Endothelial cell (in vitro differentiated cells): Measurements from ENCODE around the gene SH3RF2. TPM values are rescaled to one million over a fixed set of nuclear protein-coding genes. Genes with fewer than 3 reads are reported as not detected.

Experiments
- DNase-seq: peaks from one replicate; pipeline ENCODE4 v3.0.0; 2021; ENCODE audit warnings: low spot score
- H3K27ac Mint-ChIP-seq: one replicate; pipeline ENCODE4 v1.8.0; 2021; ENCODE audit warnings: mixed read lengths, inconsistent platforms; ENCODE audit not compliant: unreplicated experiment
- H3K27me3 Mint-ChIP-seq: one replicate; pipeline ENCODE4 v1.8.0; 2021; ENCODE audit warnings: mild to moderate bottlenecking, moderate library complexity, mixed read lengths, inconsistent platforms; ENCODE audit not compliant: unreplicated experiment
- H3K36me3 Mint-ChIP-seq: one replicate; pipeline ENCODE4 v1.8.0; 2021; ENCODE audit warnings: mild to moderate bottlenecking, low read depth, mixed read lengths, inconsistent platforms; ENCODE audit not compliant: unreplicated experiment
- H3K4me1 Mint-ChIP-seq: one replicate; pipeline ENCODE4 v1.8.0; 2021; ENCODE audit warnings: mild to moderate bottlenecking, mixed read lengths, inconsistent platforms; ENCODE audit not compliant: unreplicated experiment
- H3K4me3 Mint-ChIP-seq: one replicate; pipeline ENCODE4 v1.8.0; 2021; ENCODE audit warnings: mild to moderate bottlenecking, mixed read lengths, inconsistent platforms; ENCODE audit not compliant: unreplicated experiment
- H3K9me3 Mint-ChIP-seq: one replicate; pipeline ENCODE4 v1.8.0; 2021; ENCODE audit warnings: mixed read lengths, inconsistent platforms; ENCODE audit not compliant: unreplicated experiment
- CTCF ChIP-seq: fragments of 200-600 bp; sonication (generic); IDR thresholded peaks from one replicate; pipeline ENCODE4 v1.5.0; 2021; ENCODE audit warnings: antibody characterized with exemption; ENCODE audit not compliant: unreplicated experiment
- total RNA-seq: library from RNA; stranded (reverse); fragmentation: NEBNext Ultra II Directional; extraction: Animal tissue kit (Norgen Biotek cat#: 25700); gene quantifications from one replicate; pipeline ENCODE4 v1.2.1, GENCODE V29; 2021; ENCODE audit not compliant: unreplicated experiment

Gene SH3RF2
- total RNA-seq, 1 donor from 2014 or later = 0.23 TPM

DNA sequence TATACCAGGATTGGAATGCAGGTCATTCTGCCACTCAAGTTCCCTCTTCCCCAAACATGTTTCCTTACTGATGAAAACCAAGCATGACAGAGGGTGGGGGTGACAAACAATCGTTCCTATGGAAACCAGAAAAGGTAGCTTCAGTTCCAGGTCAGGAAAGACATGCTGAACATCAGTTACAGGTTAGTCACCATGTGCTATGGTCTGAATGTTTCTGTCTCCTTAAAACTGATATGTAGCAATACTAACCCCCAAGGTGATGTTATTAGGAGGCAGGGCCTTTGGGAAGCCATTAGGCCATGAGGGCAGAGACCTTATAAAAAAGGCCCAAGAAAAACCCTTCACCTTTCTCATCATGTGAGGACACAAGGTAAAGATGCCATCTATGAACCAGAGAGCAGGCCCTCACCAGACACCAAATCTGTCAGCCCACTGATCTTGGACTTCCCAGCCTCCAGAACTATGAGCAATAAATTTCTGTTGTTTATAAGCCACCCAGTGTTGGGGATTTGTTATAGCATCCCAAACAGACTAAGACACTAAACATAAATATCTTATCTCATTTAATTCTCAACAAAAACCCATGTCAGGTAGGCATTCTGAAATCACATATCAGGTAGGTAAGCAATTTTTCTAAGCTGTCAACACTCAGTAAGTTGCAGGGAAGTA is 15.7 kb upstream of the SH3RF2 start:
- no peaks in the 10 kb centered on the region for H3K9me3 Mint-ChIP-seq
- no peak for TF ChIP-seq CTCF
- H3K27me3 Mint-ChIP-seq = no peaks in the 10 kb centered on the region
- no peak overlapping the region for H3K27ac Mint-ChIP-seq
- no peaks in the 10 kb centered on the region for H3K36me3 Mint-ChIP-seq
- H3K4me3 Mint-ChIP-seq = no peak overlapping the region
- no peak for DNase-seq
- no peaks in the 10 kb centered on the region for H3K4me1 Mint-ChIP-seq

GRCh38 chr5:145921211-145921610 is 15.2 kb upstream of the SH3RF2 start:
- TF ChIP-seq CTCF = no peak
- Mint-ChIP-seq H3K27me3 (no peaks in the 10 kb centered on the region), H3K9me3 (no peaks in the 10 kb centered on the region), H3K27ac (no peak overlapping the region), H3K4me1 (no peaks in the 10 kb centered on the region), H3K4me3 (no peak overlapping the region), H3K36me3 (no peaks in the 10 kb centered on the region)
- no peak for DNase-seq

DNA sequence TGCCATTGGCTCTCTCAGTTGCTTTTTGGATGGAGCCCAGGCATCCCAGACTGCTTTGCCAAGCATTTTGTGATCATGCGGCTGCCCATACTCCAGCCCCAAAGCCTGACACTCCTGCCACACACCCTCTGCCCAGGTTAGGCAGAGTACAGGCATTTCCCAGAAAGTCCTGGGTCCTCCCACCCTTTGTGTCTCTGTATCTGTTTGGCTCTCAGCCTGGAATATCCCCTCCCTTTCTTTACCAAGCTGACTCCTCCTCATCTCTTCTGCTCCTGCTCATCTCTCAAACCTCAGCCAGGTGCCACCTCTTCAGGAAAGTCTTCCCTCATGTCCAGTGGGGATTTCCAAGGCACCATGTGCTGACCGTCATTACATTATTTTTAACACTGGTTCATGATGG is 14.3 kb upstream of the SH3RF2 start:
- H3K4me3 Mint-ChIP-seq = no peak overlapping the region
- TF ChIP-seq CTCF = no peak
- H3K27ac Mint-ChIP-seq = no peak overlapping the region
- H3K27me3 Mint-ChIP-seq = no peaks in the 10 kb centered on the region
- H3K4me1 Mint-ChIP-seq = no peaks in the 10 kb centered on the region
- no peaks in the 10 kb centered on the region for H3K36me3 Mint-ChIP-seq
- no peaks in the 10 kb centered on the region for H3K9me3 Mint-ChIP-seq
- no peak for DNase-seq

GRCh38 chr5:145923405-145923804 is 13.0 kb upstream of the SH3RF2 start:
- no peaks in the 10 kb centered on the region for H3K4me1 Mint-ChIP-seq
- no peaks in the 10 kb centered on the region for H3K27me3 Mint-ChIP-seq
- no peak for TF ChIP-seq CTCF
- H3K27ac Mint-ChIP-seq = no peak overlapping the region
- DNase-seq = no peak
- H3K4me3 Mint-ChIP-seq = no peak overlapping the region
- no peaks in the 10 kb centered on the region for H3K36me3 Mint-ChIP-seq
- no peaks in the 10 kb centered on the region for H3K9me3 Mint-ChIP-seq

GRCh38 chr5:145924849-145925248 is 11.5 kb upstream of the SH3RF2 start:
- H3K9me3 Mint-ChIP-seq = no peaks in the 10 kb centered on the region
- no peak overlapping the region for H3K27ac Mint-ChIP-seq
- H3K27me3 Mint-ChIP-seq = no peaks in the 10 kb centered on the region

More at GRCh38 chr5:145924849-145925248, 11.5 kb upstream of the SH3RF2 start:
- Mint-ChIP-seq H3K36me3 (no peaks in the 10 kb centered on the region), H3K4me1 (no peaks in the 10 kb centered on the region), H3K4me3 (no peak overlapping the region)
- TF ChIP-seq CTCF = no peak
- DNase-seq = no peak
